ENCODE measurements around the gene SLC44A3. TPM values are rescaled to one million over a fixed set of nuclear protein-coding genes. Genes with fewer than 3 reads are reported as not detected.

The SLC44A3 gene
- total and polyA plus RNA-seq, 2 experiments from 2014 or later: 2.9 to 4.5 TPM

- no peak overlapping the region for H3K27ac Mint-ChIP-seq
- H4K20me1 ChIP-seq (replicated peaks; ENCODE audit: insufficient read depth): no peaks in the 10 kb centered on the region
- no peak overlapping the region for H2AFZ ChIP-seq
- H3K9me3 Mint-ChIP-seq: no peaks in the 10 kb centered on the region
- no peak overlapping the region for H3K27ac ChIP-seq (ENCODE audit: low read depth)
- H3K4me1 ChIP-seq (ENCODE audit: insufficient read depth): 0 out of 2 replicates have a peak, but pooled peaks cover 6% of the 10 kb centered on the region
- H3K9me2 ChIP-seq (ENCODE audit: insufficient read depth): peaks cover 11% of the 10 kb centered on the region
- DNase-seq (ENCODE audit: low spot score) (no peak), ATAC-seq (no peak)
- no peaks in the 10 kb centered on the region for H3K27me3 ChIP-seq (ENCODE audit: insufficient read depth)
- H3K27me3 Mint-ChIP-seq (ENCODE audit: insufficient read depth, low read depth, poor library complexity): peaks cover 6% of the 10 kb centered on the region
- H3K4me2 ChIP-seq: no peak overlapping the region
- H3K4me3 ChIP-seq: no peak overlapping the region
- H3K36me3 ChIP-seq (ENCODE audit: insufficient read depth): no peaks in the 10 kb centered on the region
- peaks cover 8% of the 10 kb centered on the region for H3K4me1 Mint-ChIP-seq
- no peak overlapping the region for H3K4me3 Mint-ChIP-seq
- H3F3A ChIP-seq (replicated peaks; ENCODE audit: low read depth): no peaks in the 10 kb centered on the region
- no peaks in the 10 kb centered on the region for H3K79me2 ChIP-seq (replicated peaks; ENCODE audit: insufficient read depth)
- no peaks in the 10 kb centered on the region; the same call in 2 of the 3 replicates for H3K36me3 Mint-ChIP-seq (ENCODE audit: low read depth)
- TF ChIP-seq CREB1 (CRISPR knock-in tag; IDR thresholded peaks at IDR 0.05; ENCODE audit: low read depth) (no peak), ZNF331 (CRISPR knock-in tag; IDR thresholded peaks at IDR 0.05; ENCODE audit: low read depth) (no peak), NANOG (IDR thresholded peaks at IDR 0.05; ENCODE audit: borderline replicate concordance) (no peak), STAT1 (IDR thresholded peaks at IDR 0.05; ENCODE audit: unreplicated experiment) (no peak), EZH2phosphoT487 (IDR thresholded peaks at IDR 0.05; ENCODE audit: unreplicated experiment) (no peak), POLR2AphosphoS5 (IDR thresholded peaks at IDR 0.05; ENCODE audit: low read depth) (no peak)
Observed at GRCh38 chr1:94872771-94873495, 52.8 kb downstream of the SLC44A3 start.

- no peak overlapping the region for H3K27ac Mint-ChIP-seq
- no peaks in the 10 kb centered on the region for H3K27me3 ChIP-seq (ENCODE audit: insufficient read depth)
- H3K4me1 Mint-ChIP-seq: peaks cover 7% of the 10 kb centered on the region
- H3K79me2 ChIP-seq (replicated peaks; ENCODE audit: insufficient read depth): no peaks in the 10 kb centered on the region
- no peaks in the 10 kb centered on the region; the same call in 2 of the 3 replicates for H3K36me3 Mint-ChIP-seq (ENCODE audit: low read depth)
- no peaks in the 10 kb centered on the region for H3K9me3 Mint-ChIP-seq
- TF ChIP-seq ZNF462 (CRISPR knock-in tag; IDR thresholded peaks at IDR 0.05) (no peak), JUNB (IDR thresholded peaks at IDR 0.05; ENCODE audit: unreplicated experiment) (no peak), EZH2 (IDR thresholded peaks at IDR 0.05; ENCODE audit: low read depth, unreplicated experiment) (no peak), POLR2AphosphoS5 (IDR thresholded peaks at IDR 0.05; ENCODE audit: low read depth) (no peak), NANOG (IDR thresholded peaks at IDR 0.05; ENCODE audit: borderline replicate concordance) (no peak), ZNF114 (CRISPR knock-in tag; IDR thresholded peaks at IDR 0.05) (no peak), ETS1 (IDR thresholded peaks at IDR 0.05) (no peak), ZNF331 (CRISPR knock-in tag; IDR thresholded peaks at IDR 0.05; ENCODE audit: low read depth) (no peak)
- 0 out of 2 replicates have a peak, but pooled peaks cover 6% of the 10 kb centered on the region for H3K4me1 ChIP-seq (ENCODE audit: insufficient read depth)
- DNase-seq (ENCODE audit: low spot score) (no peak), ATAC-seq (no peak)
- H4K20me1 ChIP-seq (replicated peaks; ENCODE audit: insufficient read depth): no peaks in the 10 kb centered on the region
- H3K4me2 ChIP-seq: no peak overlapping the region
- peaks cover 11% of the 10 kb centered on the region for H3K9me2 ChIP-seq (ENCODE audit: insufficient read depth)
- no peak overlapping the region for H3K27ac ChIP-seq (ENCODE audit: low read depth)
- H3K27me3 Mint-ChIP-seq (ENCODE audit: insufficient read depth, low read depth, poor library complexity): peaks cover 7% of the 10 kb centered on the region
- no peak overlapping the region for H3K4me3 ChIP-seq
- no peak overlapping the region for H3K4me3 Mint-ChIP-seq
- no peaks in the 10 kb centered on the region for H3F3A ChIP-seq (replicated peaks; ENCODE audit: low read depth)
- H2AFZ ChIP-seq: no peak overlapping the region
- no peaks in the 10 kb centered on the region for H3K36me3 ChIP-seq (ENCODE audit: insufficient read depth)
Observed at GRCh38 chr1:94873520-94874351, 53.6 kb downstream of the SLC44A3 start.

All from GM23338 (cell line).